SIG-M5 treated with dmso at 0.1 percent for 504 hours (cell line): Measurements from ENCODE around the gene SCAI.
"Not testable (repeated sequence)": the region's sequence is repeated elsewhere in the genome, so short reads cannot be mapped to it uniquely, and the experiment has no call there.

Experiments
- DNase-seq: peaks from one replicate; lab custom pipeline; 2025; ENCODE audit not compliant: unreplicated experiment; lab: John Stamatoyannopoulos, UW

Gene SCAI

GRCh38 chr9:125038166-125038565 lies 105.2 kb downstream of the SCAI start:
- no peak for DNase-seq

- DNase-seq = no peak
Observed at GRCh38 chr9:125028041-125028440, 115.3 kb downstream of the SCAI start.

- no peak for DNase-seq
Observed at GRCh38 chr9:125024917-125025316, 118.4 kb downstream of the SCAI start.

GRCh38 chr9:125021069-125021468 lies 122.3 kb downstream of the SCAI start:
- DNase-seq = no peak

GRCh38 chr9:125015655-125016054 lies 127.7 kb downstream of the SCAI start:
- DNase-seq = not testable (repeated sequence)

- DNase-seq = not testable (repeated sequence)
Observed at GRCh38 chr9:125012013-125012412, 131.3 kb downstream of the SCAI start.

- no peak for DNase-seq
Observed at GRCh38 chr9:125008599-125008998, 134.7 kb downstream of the SCAI start.

GRCh38 chr9:125003332-125003731 lies 140.0 kb downstream of the SCAI start:
- no peak for DNase-seq

GRCh38 chr9:124983698-124984097 lies 159.6 kb downstream of the SCAI start:
- DNase-seq = no peak

- no peak for DNase-seq
Observed at GRCh38 chr9:124980431-124980830, 162.9 kb downstream of the SCAI start.

GRCh38 chr9:124975131-124975530 lies 168.2 kb downstream of the SCAI start:
- no peak for DNase-seq

GRCh38 chr9:124973807-124974206 lies 169.5 kb downstream of the SCAI start:
- DNase-seq = no peak

- no peak for DNase-seq
Observed at GRCh38 chr9:124972241-124972770, 171.0 kb downstream of the SCAI start.

- DNase-seq = peak; percentile 60
Observed at GRCh38 chr9:124969401-124969800, 173.9 kb downstream of the SCAI start.

- DNase-seq = no peak
Observed at GRCh38 chr9:124968238-124968637, 175.1 kb downstream of the SCAI start.

GRCh38 chr9:124965775-124966568 lies 177.4 kb downstream of the SCAI start:
- peak; percentile 51 for DNase-seq

- no peak for DNase-seq
Observed at GRCh38 chr9:124964604-124965003, 178.7 kb downstream of the SCAI start.

- DNase-seq = no peak
Observed at GRCh38 chr9:124964056-124964455, 179.3 kb downstream of the SCAI start.

GRCh38 chr9:124960409-124960752 lies 182.9 kb downstream of the SCAI start:
- DNase-seq = no peak

- not testable (repeated sequence) for DNase-seq
Observed at GRCh38 chr9:124959671-124960408, 183.5 kb downstream of the SCAI start.

GRCh38 chr9:124954255-124954654 lies 189.1 kb downstream of the SCAI start:
- DNase-seq = no peak

- no peak for DNase-seq
Observed at GRCh38 chr9:124950050-124950718, 193.1 kb downstream of the SCAI start.
